ENCODE data around the gene TNFAIP8.

TNFAIP8 gene

GRCh38 chr5:119346394-119346793 lies 9.4 kb upstream of the TNFAIP8 start:
- no peak for DNase-seq (ENCODE audit: low read depth, low spot score)

GRCh38 chr5:119347574-119347973 lies 8.2 kb upstream of the TNFAIP8 start:
- DNase-seq (ENCODE audit: low read depth, low spot score) = no peak

- no peak for DNase-seq (ENCODE audit: low read depth, low spot score)
These were observed 7.8 kb upstream of the TNFAIP8 start for GRCh38 chr5:119347991-119348390.

GRCh38 chr5:119353213-119353612 lies 2.6 kb upstream of the TNFAIP8 start:
- no peak for DNase-seq (ENCODE audit: low read depth, low spot score)

GRCh38 chr5:119353686-119354366 lies 2.0 kb upstream of the TNFAIP8 start:
- no peak for DNase-seq (ENCODE audit: low read depth, low spot score)

- no peak for DNase-seq (ENCODE audit: low read depth, low spot score)
These were observed 1.1 kb upstream of the TNFAIP8 start for GRCh38 chr5:119354537-119355243.

- DNase-seq (ENCODE audit: low read depth, low spot score) = no peak
These were observed 578 bp upstream of the TNFAIP8 start for GRCh38 chr5:119355244-119355638.

GRCh38 chr5:119356612-119357188 lies 881 bp downstream of the TNFAIP8 start:
- no peak for DNase-seq (ENCODE audit: low read depth, low spot score)

GRCh38 chr5:119357270-119357669 lies 1.5 kb downstream of the TNFAIP8 start:
- DNase-seq (ENCODE audit: low read depth, low spot score) = no peak

GRCh38 chr5:119357808-119358529 lies 2.1 kb downstream of the TNFAIP8 start:
- no peak for DNase-seq (ENCODE audit: low read depth, low spot score)

- DNase-seq (ENCODE audit: low read depth, low spot score) = no peak
These were observed 2.7 kb downstream of the TNFAIP8 start for GRCh38 chr5:119358530-119358900.

GRCh38 chr5:119358901-119359603 lies 3.2 kb downstream of the TNFAIP8 start:
- no peak for DNase-seq (ENCODE audit: low read depth, low spot score)

- DNase-seq (ENCODE audit: low read depth, low spot score) = no peak
These were observed 4.1 kb downstream of the TNFAIP8 start for GRCh38 chr5:119359737-119360413.

GRCh38 chr5:119360905-119361593 lies 5.2 kb downstream of the TNFAIP8 start:
- no peak for DNase-seq (ENCODE audit: low read depth, low spot score)

- DNase-seq (ENCODE audit: low read depth, low spot score) = no peak
These were observed 5.8 kb downstream of the TNFAIP8 start for GRCh38 chr5:119361594-119362125.

- no peak for DNase-seq (ENCODE audit: low read depth, low spot score)
These were observed 6.9 kb downstream of the TNFAIP8 start for GRCh38 chr5:119362714-119363113.

- DNase-seq (ENCODE audit: low read depth, low spot score) = no peak
These were observed 7.5 kb downstream of the TNFAIP8 start for GRCh38 chr5:119363271-119363670.

- DNase-seq (ENCODE audit: low read depth, low spot score) = no peak
These were observed 8.1 kb downstream of the TNFAIP8 start for GRCh38 chr5:119363936-119364335.

GRCh38 chr5:119365847-119366539 lies 10.2 kb downstream of the TNFAIP8 start:
- no peak for DNase-seq (ENCODE audit: low read depth, low spot score)

GRCh38 chr5:119366540-119366881 lies 10.7 kb downstream of the TNFAIP8 start:
- DNase-seq (ENCODE audit: low read depth, low spot score) = no peak
